GM12878 (cell line): ENCODE measurements around the gene REP15. TPM values are rescaled to one million over a fixed set of nuclear protein-coding genes. Genes with fewer than 3 reads are reported as not detected.

Experiments used
- ATAC-seq: fragments of 200-7000 bp; cut with Tn5 transposase; 3 replicates; pipeline ENCODE4 v1.9.1; 2020; ENCODE audit warnings: mild to moderate bottlenecking, moderate library complexity
- BruUV-seq: library from RNA; stranded (reverse); fragments of 400-500 nt; replicated peaks from 2 replicates; lab custom pipeline; 2021; lab: Mats Ljungman, UMichigan
- CTCF ChIA-PET: fragments of 300-600 bp; sonication (Branson Sonifier 250); formaldehyde crosslinking; extraction: SDS; loops from one replicate; lab custom pipeline; 2021; ENCODE audit warnings: inconsistent platforms; lab: Yijun Ruan, JAX
- POLR2A ChIA-PET: fragments of 350-600 bp; formaldehyde crosslinking; extraction: SDS; loops from one replicate; lab custom pipeline; 2021; ENCODE audit warnings: inconsistent platforms; lab: Charles Lee
- RAD21 ChIA-PET: fragments of 300-600 bp; sonication (Branson Sonifier 250); formaldehyde crosslinking; loops from one replicate; lab custom pipeline; 2023; ENCODE audit warnings: antibody characterized with exemption; ENCODE audit not compliant: unreplicated experiment; lab: Charles Lee
- SMC1A ChIA-PET: fragments of 300-600 bp; sonication (Branson Sonifier 250); formaldehyde crosslinking; loops from one replicate; lab custom pipeline; 2023; ENCODE audit not compliant: unreplicated experiment, uncharacterized antibody; lab: Charles Lee
- DNase-seq: peaks from one replicate; pipeline ENCODE4 v3.0.0-alpha.2; 2011; ENCODE audit warnings: low read depth, low spot score
- FAIRE-seq: peaks from 3 replicates; lab custom pipeline; 2011; peaks lifted over from hg19 to GRCh38; lab: Jason Lieb, UNC
- H2AFZ ChIP-seq: 2 replicates; pipeline ENCODE4 v1.6.0; 2011; ENCODE audit warnings: low read depth, low read length, control low read depth; ENCODE audit not compliant: control insufficient read depth
- H3K27ac ChIP-seq: 2 replicates; pipeline ENCODE4 v1.5.1; 2011; ENCODE audit warnings: control low read depth; ENCODE audit not compliant: control insufficient read depth, insufficient read depth
- H3K27me3 ChIP-seq, 2 experiments: replicated peaks in 1 of 2; 2 replicates each; pipeline versions ENCODE4 v1.6.0 to v1.6.1; 2011; ENCODE audit warnings: low read length in 1 of 2; ENCODE audit not compliant: control insufficient read depth in 2 of 2, insufficient read depth in 2 of 2
- H3K36me3 ChIP-seq, 2 experiments: 2 replicates each; pipeline ENCODE4 v1.5.1; 2011; ENCODE audit warnings: low read length in 1 of 2; ENCODE audit not compliant: control insufficient read depth in 2 of 2, insufficient read depth in 2 of 2
- H3K4me1 ChIP-seq: 2 replicates; pipeline ENCODE4 v1.6.1; 2011; ENCODE audit warnings: mild to moderate bottlenecking, low read length, moderate library complexity, mixed read lengths; ENCODE audit not compliant: control insufficient read depth, insufficient read depth
- H3K4me2 ChIP-seq: 2 replicates; pipeline ENCODE4 v1.6.0; 2011; ENCODE audit warnings: control low read depth; ENCODE audit not compliant: control insufficient read depth, insufficient read depth
- H3K4me3 ChIP-seq: fragments of 200-600 bp; sonication (generic); 2 replicates; pipeline ENCODE4 v1.5.1; 2016
- H3K79me2 ChIP-seq: 2 replicates; pipeline ENCODE4 v1.6.0; 2011; ENCODE audit warnings: low read length; ENCODE audit not compliant: control insufficient read depth, insufficient read depth
- H3K9ac ChIP-seq: 2 replicates; pipeline ENCODE4 v1.8.0; 2011; ENCODE audit warnings: low read length, control low read depth, mixed read lengths; ENCODE audit not compliant: control insufficient read depth, insufficient read depth
- H3K9me3 ChIP-seq: replicated peaks from 3 replicates; pipeline ENCODE4 v1.5.1; 2011; ENCODE audit warnings: mild to moderate bottlenecking, low read length; ENCODE audit not compliant: control insufficient read depth, insufficient read depth
- H4K20me1 ChIP-seq: 2 replicates; pipeline ENCODE4 v1.6.0; 2011; ENCODE audit not compliant: control insufficient read depth, insufficient read depth
- ASH2L ChIP-seq: fragments of 300-600, 200-600 bp; sonication (generic); IDR thresholded peaks from 2 replicates; pipeline ENCODE4 v1.6.1; 2017; ENCODE audit warnings: low read depth, mild to moderate bottlenecking, borderline replicate concordance
- BACH1 ChIP-seq: fragments of 450-650 bp; IDR thresholded peaks from 2 replicates; pipeline ENCODE4 v1.6.1; 2017; ENCODE audit warnings: mild to moderate bottlenecking, borderline replicate concordance
- HDAC2 ChIP-seq: fragments of 200-600 bp; sonication (generic); IDR thresholded peaks from 2 replicates; pipeline ENCODE4 v1.6.1; 2017
- HDAC6 ChIP-seq: fragments of 200-600 bp; sonication (generic); IDR thresholded peaks from one replicate; pipeline ENCODE4 v1.8.0; 2017; ENCODE audit warnings: antibody characterized with exemption; ENCODE audit not compliant: unreplicated experiment
- IKZF1 ChIP-seq: fragments of 450-650 bp; conservative IDR thresholded peaks from 2 replicates; pipeline ENCODE4 v1.6.1; 2017; ENCODE audit warnings: antibody characterized with exemption, mild to moderate bottlenecking
- LARP7 ChIP-seq: fragments of 450-650 bp; IDR thresholded peaks from 2 replicates; pipeline ENCODE4 v1.6.1; 2017; ENCODE audit warnings: mild to moderate bottlenecking
- MTA3 ChIP-seq: IDR thresholded peaks from 2 replicates; pipeline ENCODE4 v1.6.1; 2012; ENCODE audit warnings: low read length, inconsistent platforms, borderline replicate concordance
- MYB ChIP-seq: fragments of 150-350 bp; IDR thresholded peaks from 2 replicates; pipeline ENCODE4 v1.6.1; 2014; ENCODE audit warnings: mild to moderate bottlenecking, low read depth, low read length, borderline replicate concordance
- NFXL1 ChIP-seq: fragments of 450-650 bp; IDR thresholded peaks from 2 replicates; pipeline ENCODE4 v1.6.1; 2017; ENCODE audit warnings: antibody characterized with exemption, mild to moderate bottlenecking, borderline replicate concordance
- NFYA ChIP-seq: IDR thresholded peaks from 2 replicates; pipeline ENCODE4 v1.6.1; 2011; ENCODE audit warnings: low read depth, mild to moderate bottlenecking, low read length, improper control_type of control experiment, borderline replicate concordance
- STAT3 ChIP-seq: IDR thresholded peaks from 2 replicates; pipeline ENCODE4 v1.6.1; 2011; ENCODE audit warnings: low read depth, low read length, improper control_type of control experiment
- TAF1 ChIP-seq: IDR thresholded peaks from 2 replicates; pipeline ENCODE4 v1.6.1; 2011; ENCODE audit warnings: mild to moderate bottlenecking, low read depth, low read length, borderline replicate concordance
- TARDBP ChIP-seq: IDR thresholded peaks from 2 replicates; pipeline ENCODE4 v1.6.1; 2016; ENCODE audit warnings: borderline replicate concordance
- TCF12 ChIP-seq: IDR thresholded peaks from 2 replicates; pipeline ENCODE4 v1.6.1; 2011; ENCODE audit warnings: low read depth, mild to moderate bottlenecking, low read length
- ZNF217 ChIP-seq: fragments of 450-650 bp; IDR thresholded peaks from 2 replicates; pipeline ENCODE4 v1.6.1; 2017; ENCODE audit warnings: antibody characterized with exemption, mild to moderate bottlenecking
- ZSCAN29 ChIP-seq: fragments of 450-650 bp; IDR thresholded peaks from 2 replicates; pipeline ENCODE4 v1.6.1; 2017; ENCODE audit warnings: mild to moderate bottlenecking, moderate library complexity
- WGBS: methylation state at CpG from one replicate; pipeline ENCODE4 v1.1.6; 2016; ENCODE audit warnings: low lambda C conversion rate; ENCODE audit not compliant: insufficient replicate concordance, insufficient coverage; ENCODE audit errors: missing lambda C conversion rate; 5-methylcytosine and 5-hydroxymethylcytosine counted together
- in situ Hi-C: fragments of 300-500 bp; cut with MboI; formaldehyde crosslinking; loops from 9 replicates; pipeline ENCODE4 v1.14.3; 2018; ENCODE audit warnings: mixed read lengths
- intact Hi-C: fragments of 100-400 bp; cut with micrococcal nuclease; formaldehyde crosslinking; loops from one replicate; pipeline ENCODE4 v1.14.2; 2022; ENCODE audit not compliant: unreplicated experiment
- polyA plus RNA-seq, 11 experiments: library from polyadenylated mRNA; depleted of rRNA in 4 of 11; unstranded in 6 of 11; stranded (reverse) in 5 of 11; fragments of >200 nt; fragmentation: Nextera tagmentation in 4 of 11; fragmentation: Illumina TruSeq in 1 of 11; extraction: Ambion mirVana in 4 of 11; extraction: Trizol in 1 of 11; gene quantifications; 1 replicate in 1 of 11; 2 replicates in 10 of 11; pipeline versions ENCODE4 v1.2.1 to v1.2.3, GENCODE V29; 2011 to 2016; ENCODE audit warnings: inconsistent platforms in 2 of 11, missing spikeins in 2 of 11, low read depth in 1 of 11
- total RNA-seq, 4 experiments: library from RNA; depleted of rRNA in 3 of 4; stranded (reverse); fragments of >200 nt in 3 of 4; fragmentation: Illumina TruSeq in 1 of 4; extraction: Trizol in 1 of 4; gene quantifications; 2 replicates each; pipeline versions ENCODE4 v1.2.1 to v1.2.3, GENCODE V29; 2013 to 2021
- TF ChIP-seq, protein P1 (sequence below): fragments of 450-650 bp; IDR thresholded peaks from 2 replicates; pipeline ENCODE4 v1.6.1; 2017; ENCODE audit warnings: mild to moderate bottlenecking, moderate library complexity
- TF ChIP-seq, protein P2 (sequence below): fragments of 450-650 bp; IDR thresholded peaks from 2 replicates; pipeline ENCODE4 v1.6.1; 2017; ENCODE audit warnings: antibody characterized with exemption, mild to moderate bottlenecking, moderate library complexity

Gene REP15
- total and polyA plus RNA-seq, 10 of the 15 experiments (the other 5 are each of a cell fraction or from before 2014, with no cell fraction given) = not detected

DNA sequence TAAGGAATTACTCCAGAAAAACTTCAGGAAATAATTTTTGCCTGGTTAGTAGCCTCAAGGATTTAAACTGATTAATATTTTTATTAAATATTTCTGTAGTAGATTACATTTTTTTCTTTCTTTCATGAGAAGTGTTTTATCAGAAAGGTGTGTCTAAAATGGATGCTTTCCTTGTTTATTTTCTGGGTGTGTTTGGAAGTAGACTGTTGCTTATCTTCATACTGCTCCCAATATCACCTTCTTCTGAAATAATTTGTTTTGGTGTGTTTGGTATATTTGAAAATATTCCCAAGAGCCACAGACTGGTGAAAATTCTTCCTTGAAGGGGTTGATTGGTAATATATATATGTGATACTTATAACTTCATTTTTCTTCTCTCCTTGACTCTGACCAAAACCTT, 10.1 kb upstream of the REP15 start (continued):
- TF ChIP-seq, protein P1, sequence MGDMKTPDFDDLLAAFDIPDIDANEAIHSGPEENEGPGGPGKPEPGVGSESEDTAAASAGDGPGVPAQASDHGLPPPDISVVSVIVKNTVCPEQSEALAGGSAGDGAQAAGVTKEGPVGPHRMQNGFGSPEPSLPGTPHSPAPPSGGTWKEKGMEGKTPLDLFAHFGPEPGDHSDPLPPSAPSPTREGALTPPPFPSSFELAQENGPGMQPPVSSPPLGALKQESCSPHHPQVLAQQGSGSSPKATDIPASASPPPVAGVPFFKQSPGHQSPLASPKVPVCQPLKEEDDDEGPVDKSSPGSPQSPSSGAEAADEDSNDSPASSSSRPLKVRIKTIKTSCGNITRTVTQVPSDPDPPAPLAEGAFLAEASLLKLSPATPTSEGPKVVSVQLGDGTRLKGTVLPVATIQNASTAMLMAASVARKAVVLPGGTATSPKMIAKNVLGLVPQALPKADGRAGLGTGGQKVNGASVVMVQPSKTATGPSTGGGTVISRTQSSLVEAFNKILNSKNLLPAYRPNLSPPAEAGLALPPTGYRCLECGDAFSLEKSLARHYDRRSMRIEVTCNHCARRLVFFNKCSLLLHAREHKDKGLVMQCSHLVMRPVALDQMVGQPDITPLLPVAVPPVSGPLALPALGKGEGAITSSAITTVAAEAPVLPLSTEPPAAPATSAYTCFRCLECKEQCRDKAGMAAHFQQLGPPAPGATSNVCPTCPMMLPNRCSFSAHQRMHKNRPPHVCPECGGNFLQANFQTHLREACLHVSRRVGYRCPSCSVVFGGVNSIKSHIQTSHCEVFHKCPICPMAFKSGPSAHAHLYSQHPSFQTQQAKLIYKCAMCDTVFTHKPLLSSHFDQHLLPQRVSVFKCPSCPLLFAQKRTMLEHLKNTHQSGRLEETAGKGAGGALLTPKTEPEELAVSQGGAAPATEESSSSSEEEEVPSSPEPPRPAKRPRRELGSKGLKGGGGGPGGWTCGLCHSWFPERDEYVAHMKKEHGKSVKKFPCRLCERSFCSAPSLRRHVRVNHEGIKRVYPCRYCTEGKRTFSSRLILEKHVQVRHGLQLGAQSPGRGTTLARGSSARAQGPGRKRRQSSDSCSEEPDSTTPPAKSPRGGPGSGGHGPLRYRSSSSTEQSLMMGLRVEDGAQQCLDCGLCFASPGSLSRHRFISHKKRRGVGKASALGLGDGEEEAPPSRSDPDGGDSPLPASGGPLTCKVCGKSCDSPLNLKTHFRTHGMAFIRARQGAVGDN = no peak
- TF ChIP-seq NFYA (no peak), MTA3 (no peak), IKZF1 (no peak), TCF12 (no peak)

- Histone ChIP-seq H3K4me3 (no peak overlapping the region), H3K9me3 (no peaks in the 10 kb centered on the region), H3K27me3 (no peaks in the 10 kb centered on the region), H2AFZ (no peak overlapping the region), H3K4me2 (no peak overlapping the region), H3K27ac (no peak overlapping the region), H4K20me1 (no peaks in the 10 kb centered on the region), H3K79me2 (no peaks in the 10 kb centered on the region), H3K4me1 (no peaks in the 10 kb centered on the region), H3K9ac (no peak overlapping the region), H3K36me3 (no peaks in the 10 kb centered on the region; a peak in 2 of 4 replicates)
- ChIA-PET POLR2A (no interaction called here), CTCF (no interaction called here), SMC1A (interaction anchor here (0.9 to 1.3 kb wide), 2 partner anchors 54 to 252 kb away, joined by 3 read pairs; no protein-coding TSS in a partner anchor), RAD21 (no interaction called here)
- no peak for TF ChIP-seq HDAC2
- TF ChIP-seq BACH1 = no peak
- TF ChIP-seq, protein P2, sequence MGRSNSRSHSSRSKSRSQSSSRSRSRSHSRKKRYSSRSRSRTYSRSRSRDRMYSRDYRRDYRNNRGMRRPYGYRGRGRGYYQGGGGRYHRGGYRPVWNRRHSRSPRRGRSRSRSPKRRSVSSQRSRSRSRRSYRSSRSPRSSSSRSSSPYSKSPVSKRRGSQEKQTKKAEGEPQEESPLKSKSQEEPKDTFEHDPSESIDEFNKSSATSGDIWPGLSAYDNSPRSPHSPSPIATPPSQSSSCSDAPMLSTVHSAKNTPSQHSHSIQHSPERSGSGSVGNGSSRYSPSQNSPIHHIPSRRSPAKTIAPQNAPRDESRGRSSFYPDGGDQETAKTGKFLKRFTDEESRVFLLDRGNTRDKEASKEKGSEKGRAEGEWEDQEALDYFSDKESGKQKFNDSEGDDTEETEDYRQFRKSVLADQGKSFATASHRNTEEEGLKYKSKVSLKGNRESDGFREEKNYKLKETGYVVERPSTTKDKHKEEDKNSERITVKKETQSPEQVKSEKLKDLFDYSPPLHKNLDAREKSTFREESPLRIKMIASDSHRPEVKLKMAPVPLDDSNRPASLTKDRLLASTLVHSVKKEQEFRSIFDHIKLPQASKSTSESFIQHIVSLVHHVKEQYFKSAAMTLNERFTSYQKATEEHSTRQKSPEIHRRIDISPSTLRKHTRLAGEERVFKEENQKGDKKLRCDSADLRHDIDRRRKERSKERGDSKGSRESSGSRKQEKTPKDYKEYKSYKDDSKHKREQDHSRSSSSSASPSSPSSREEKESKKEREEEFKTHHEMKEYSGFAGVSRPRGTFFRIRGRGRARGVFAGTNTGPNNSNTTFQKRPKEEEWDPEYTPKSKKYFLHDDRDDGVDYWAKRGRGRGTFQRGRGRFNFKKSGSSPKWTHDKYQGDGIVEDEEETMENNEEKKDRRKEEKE = no peak
- TF ChIP-seq HDAC6 = no peak
- TF ChIP-seq TAF1 = no peak
- TF ChIP-seq TARDBP = no peak
- TF ChIP-seq ASH2L = no peak
- no peak for TF ChIP-seq MTA3
- TF ChIP-seq ZSCAN29 = no peak
- TF ChIP-seq NFXL1 = no peak
- no peak for TF ChIP-seq STAT3
- TF ChIP-seq MYB = no peak
- no peak for TF ChIP-seq ZNF217
- no peak for TF ChIP-seq LARP7
- DNase-seq (no peak), ATAC-seq (no peak), FAIRE-seq (no peak)
- 50% methylated on average over 3 of the region's 3 CpGs for WGBS
- intact Hi-C loops (no loop called here), in situ Hi-C loops (no loop called here)
- no TSS peak for BruUV-seq
Observed at GRCh38 chr12:27688671-27689070, 7.6 kb upstream of the REP15 start.
